ENCODE data around the gene CA10. TPM values are rescaled to one million over a fixed set of nuclear protein-coding genes. Genes with fewer than 3 reads are reported as not detected.

Gene CA10
- total and polyA plus RNA-seq, 8 donors, result 1.3 TPM; not detected in 7

DNA sequence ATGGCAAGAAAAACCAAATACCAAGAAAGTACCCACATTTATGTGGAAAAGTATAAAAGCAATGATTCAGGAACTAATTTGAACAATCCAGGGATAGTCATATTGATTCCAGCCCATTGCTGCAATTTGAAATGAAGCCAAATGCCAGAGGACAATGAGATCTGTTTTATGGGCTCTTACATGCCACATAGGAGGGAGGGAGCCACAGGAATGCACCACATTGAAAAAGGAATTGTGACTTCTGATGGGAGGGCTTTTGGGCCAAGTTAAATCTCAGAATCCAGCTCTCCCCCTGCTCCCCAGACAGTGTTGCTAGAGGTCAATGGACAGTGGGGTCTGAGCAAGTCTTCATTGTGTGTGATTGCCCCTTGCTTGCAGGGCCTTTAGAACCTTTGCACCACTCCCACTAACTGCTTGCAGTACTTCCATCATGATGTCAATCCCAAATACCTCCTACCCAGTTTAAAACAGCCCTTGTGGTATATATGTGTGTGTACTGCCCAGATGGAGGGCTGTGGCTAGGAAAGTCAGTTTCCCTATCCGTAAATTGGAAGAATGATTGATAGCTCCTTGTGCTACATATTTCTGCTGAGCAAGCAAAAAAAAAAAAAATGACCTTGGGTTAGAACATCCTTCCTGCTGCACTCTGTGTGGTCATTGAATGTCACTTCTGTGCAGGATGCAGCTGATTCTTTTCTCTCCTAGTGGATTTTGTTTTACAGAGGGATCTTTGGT is 491.4 kb downstream of the CA10 start:
- H3K4me1 ChIP-seq, result no peaks in the 10 kb centered on the region
- 63 to 90% (median 68%) methylated on average over 1 of the region's 1 CpG for WGBS, 5 donors
- H3K4me3 ChIP-seq, result no peak overlapping the region
- H3K27ac ChIP-seq, result no peak overlapping the region
- no peaks in the 10 kb centered on the region for H3K27me3 ChIP-seq
- intact Hi-C loops (cut with DNase I; ENCODE audit: low total_unique reads), result no loop called here
- H3K9me3 ChIP-seq, result peaks cover 0 to 12% (median 5%) of the 10 kb centered on the region in 4 donors
- DNase-seq, result no peak
- no peak for TF ChIP-seq POLR2A (IDR thresholded peaks at IDR 0.05)
- TF ChIP-seq EP300 (IDR thresholded peaks at IDR 0.05), result no peak
- TF ChIP-seq, protein P1, sequence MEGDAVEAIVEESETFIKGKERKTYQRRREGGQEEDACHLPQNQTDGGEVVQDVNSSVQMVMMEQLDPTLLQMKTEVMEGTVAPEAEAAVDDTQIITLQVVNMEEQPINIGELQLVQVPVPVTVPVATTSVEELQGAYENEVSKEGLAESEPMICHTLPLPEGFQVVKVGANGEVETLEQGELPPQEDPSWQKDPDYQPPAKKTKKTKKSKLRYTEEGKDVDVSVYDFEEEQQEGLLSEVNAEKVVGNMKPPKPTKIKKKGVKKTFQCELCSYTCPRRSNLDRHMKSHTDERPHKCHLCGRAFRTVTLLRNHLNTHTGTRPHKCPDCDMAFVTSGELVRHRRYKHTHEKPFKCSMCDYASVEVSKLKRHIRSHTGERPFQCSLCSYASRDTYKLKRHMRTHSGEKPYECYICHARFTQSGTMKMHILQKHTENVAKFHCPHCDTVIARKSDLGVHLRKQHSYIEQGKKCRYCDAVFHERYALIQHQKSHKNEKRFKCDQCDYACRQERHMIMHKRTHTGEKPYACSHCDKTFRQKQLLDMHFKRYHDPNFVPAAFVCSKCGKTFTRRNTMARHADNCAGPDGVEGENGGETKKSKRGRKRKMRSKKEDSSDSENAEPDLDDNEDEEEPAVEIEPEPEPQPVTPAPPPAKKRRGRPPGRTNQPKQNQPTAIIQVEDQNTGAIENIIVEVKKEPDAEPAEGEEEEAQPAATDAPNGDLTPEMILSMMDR (IDR thresholded peaks at IDR 0.05), result no peak
- TF ChIP-seq POLR2AphosphoS5 (IDR thresholded peaks at IDR 0.05), result no peak
- H3K36me3 ChIP-seq, result no peaks in the 10 kb centered on the region

DNA sequence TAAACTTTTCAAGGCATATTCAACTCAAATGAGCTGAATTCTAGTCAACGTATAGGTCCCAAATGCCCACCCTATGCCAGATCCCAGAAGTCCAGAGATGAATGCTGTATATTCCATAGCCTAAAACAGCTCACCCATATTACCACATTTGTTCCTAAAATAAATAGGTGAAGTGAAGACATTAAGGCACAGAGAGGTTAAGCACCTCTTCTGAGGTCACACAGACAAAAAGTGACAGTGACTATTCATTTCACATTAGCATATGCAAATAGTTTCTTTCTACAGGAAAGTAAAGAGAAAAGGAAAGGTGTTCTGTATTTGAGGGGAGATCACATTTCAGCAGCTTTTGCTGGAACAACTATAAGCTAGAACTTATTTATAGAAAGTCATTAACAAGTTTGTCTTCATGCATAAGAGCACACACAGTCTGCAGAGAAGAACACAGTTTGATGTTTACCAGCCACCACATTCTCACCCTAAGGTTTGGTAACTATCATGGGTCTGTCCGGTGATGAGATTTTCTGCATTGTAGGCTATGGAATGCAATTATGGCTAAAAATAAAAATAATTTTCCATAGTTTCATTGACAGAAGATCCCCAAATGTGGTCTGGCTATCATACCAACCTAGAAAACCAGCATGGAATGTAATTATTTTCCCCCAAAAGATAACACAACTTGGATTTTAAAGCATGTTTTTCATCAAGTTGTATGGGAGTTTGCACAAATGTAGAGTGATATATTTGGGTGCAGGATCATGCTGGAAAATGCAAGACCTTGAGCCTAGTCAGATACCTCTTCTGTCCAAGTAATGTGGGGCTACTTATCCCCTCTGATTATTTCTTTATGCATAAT is 496.1 kb downstream of the CA10 start:
- 74 to 85% (median 78%) methylated on average over 2 of the region's 2 CpGs for WGBS, 5 donors
- H3K27me3 ChIP-seq, result no peaks in the 10 kb centered on the region
- intact Hi-C loops (cut with DNase I; ENCODE audit: low total_unique reads), result no loop called here
- H3K36me3 ChIP-seq, result no peaks in the 10 kb centered on the region
- no peaks in the 10 kb centered on the region for H3K9me3 ChIP-seq
- no peak overlapping the region for H3K27ac ChIP-seq
- H3K4me3 ChIP-seq, result no peak overlapping the region
- TF ChIP-seq POLR2AphosphoS5 (IDR thresholded peaks at IDR 0.05), result no peak
- TF ChIP-seq, protein P1 (IDR thresholded peaks at IDR 0.05), result no peak
- TF ChIP-seq EP300 (IDR thresholded peaks at IDR 0.05), result no peak
- no peak for TF ChIP-seq POLR2A (IDR thresholded peaks at IDR 0.05)
- no peak for DNase-seq
- no peaks in the 10 kb centered on the region for H3K4me1 ChIP-seq

DNA sequence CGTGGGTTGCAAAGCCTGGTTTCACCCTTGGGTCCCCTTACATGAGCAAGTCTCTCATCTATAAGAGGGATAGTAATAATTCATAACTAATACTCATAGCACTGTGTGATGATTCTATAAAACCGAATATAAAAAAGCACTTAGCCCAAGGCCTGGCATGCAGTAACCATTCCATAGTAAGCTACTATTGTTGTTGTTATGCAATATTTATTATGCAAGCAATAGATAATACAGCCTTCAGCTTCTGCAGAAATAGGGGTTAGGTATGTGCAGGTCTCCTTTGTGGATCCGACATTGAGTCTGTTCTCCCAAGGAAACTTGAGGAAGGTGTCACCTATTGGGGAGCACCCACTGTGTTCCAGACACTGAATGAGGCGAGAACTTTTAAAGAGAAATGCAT is 497.1 kb downstream of the CA10 start:
- TF ChIP-seq EP300 (IDR thresholded peaks at IDR 0.05) (no peak), POLR2A (IDR thresholded peaks at IDR 0.05) (no peak), POLR2AphosphoS5 (IDR thresholded peaks at IDR 0.05) (no peak)
- TF ChIP-seq, protein P1 (IDR thresholded peaks at IDR 0.05), result no peak
- DNase-seq, result no peak
- Histone ChIP-seq H3K9me3 (no peaks in the 10 kb centered on the region), H3K36me3 (no peaks in the 10 kb centered on the region), H3K27me3 (no peaks in the 10 kb centered on the region), H3K27ac (no peak overlapping the region), H3K4me1 (no peaks in the 10 kb centered on the region), H3K4me3 (no peak overlapping the region)
- intact Hi-C loops (cut with DNase I; ENCODE audit: low total_unique reads), result no loop called here
- WGBS, 5 donors, result 60 to 76% (median 67%) methylated on average over 4 of the region's 4 CpGs

DNA sequence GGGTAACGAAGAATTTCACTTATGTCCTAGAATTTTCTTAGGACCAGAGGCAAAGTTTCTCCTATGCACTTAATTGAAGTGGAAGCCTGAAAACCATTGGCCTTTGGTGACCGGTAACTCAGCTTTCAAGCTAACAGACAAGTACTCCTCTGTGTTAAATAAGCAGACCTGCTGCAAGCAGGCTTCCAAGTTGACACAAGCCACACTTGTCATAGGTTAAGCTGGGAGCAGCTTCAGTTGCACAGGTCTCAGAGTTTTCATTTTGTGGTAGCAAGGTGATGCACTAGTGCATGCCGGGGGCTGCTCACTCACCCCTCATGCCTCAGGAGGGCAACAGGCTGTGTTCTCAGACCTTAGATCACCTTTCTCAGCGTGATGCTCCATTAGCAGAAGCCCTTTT is 498.2 kb downstream of the CA10 start:
- Histone ChIP-seq H3K4me1 (no peaks in the 10 kb centered on the region), H3K4me3 (no peak overlapping the region), H3K27ac (no peak overlapping the region), H3K27me3 (no peaks in the 10 kb centered on the region), H3K9me3 (no peaks in the 10 kb centered on the region), H3K36me3 (no peaks in the 10 kb centered on the region)
- no peak for DNase-seq
- intact Hi-C loops (cut with DNase I; ENCODE audit: low total_unique reads), result no loop called here
- WGBS, 5 donors, result 49 to 74% (median 62%) methylated on average over 4 of the region's 4 CpGs
- no peak for TF ChIP-seq POLR2A (IDR thresholded peaks at IDR 0.05)
- no peak for TF ChIP-seq EP300 (IDR thresholded peaks at IDR 0.05)
- TF ChIP-seq, protein P1 (IDR thresholded peaks at IDR 0.05), result no peak
- no peak for TF ChIP-seq POLR2AphosphoS5 (IDR thresholded peaks at IDR 0.05)
